NB4 (cell line): ENCODE measurements around the gene SLCO1B3.

Experiments used
- CTCF ChIP-seq: IDR thresholded peaks from one replicate; pipeline ENCODE4 v1.5.1; 2012; ENCODE audit warnings: low read depth, low read length
- POLR2A ChIP-seq: IDR thresholded peaks from 2 replicates; pipeline ENCODE4 v1.6.1; 2011; ENCODE audit warnings: mild to moderate bottlenecking; ENCODE audit not compliant: insufficient read length; ENCODE audit errors: extremely low read depth
- TF ChIP-seq, protein P1 (sequence below): IDR thresholded peaks from 2 replicates; pipeline ENCODE4 v1.6.1; 2011; ENCODE audit warnings: low read depth, low read length

GRCh38 chr12:20805921-20806320 lies 4.6 kb upstream of the SLCO1B3 start:
- no peak for TF ChIP-seq CTCF
- TF ChIP-seq POLR2A, result no peak
- TF ChIP-seq, protein P1, sequence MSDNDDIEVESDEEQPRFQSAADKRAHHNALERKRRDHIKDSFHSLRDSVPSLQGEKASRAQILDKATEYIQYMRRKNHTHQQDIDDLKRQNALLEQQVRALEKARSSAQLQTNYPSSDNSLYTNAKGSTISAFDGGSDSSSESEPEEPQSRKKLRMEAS, result no peak
